Naive thymus-derived CD4-positive, alpha-beta T cell (primary cell): ENCODE data around the gene RNU2-63P. TPM values are rescaled to one million over a fixed set of nuclear protein-coding genes. Genes with fewer than 3 reads are reported as not detected.

Source experiments
- ATAC-seq: fragments of 150-1000 bp; cut with Tn5 transposase; 2 replicates; pipeline ENCODE4 v1.10.0; 2021; ENCODE audit warnings: mild to moderate bottlenecking, moderate library complexity
- CTCF ChIA-PET: fragments of 350-600 bp; sonication (Branson Sonifier 250); formaldehyde crosslinking; loops from one replicate; lab custom pipeline; 2021; ENCODE audit warnings: antibody characterized with exemption; lab: Charles Lee
- POLR2A ChIA-PET: fragments of 350-600 bp; sonication (Branson Sonifier 250); formaldehyde crosslinking; loops from one replicate; lab custom pipeline; 2021; ENCODE audit warnings: antibody characterized with exemption, inconsistent platforms; lab: Charles Lee
- DNase-seq, 9 donors: peaks; one replicate each; pipeline versions ENCODE4 v3.0.0 to v3.0.0-alpha.2; 2020 to 2022; ENCODE audit warnings: mixed read lengths in 1 of 9
- H3K27ac ChIP-seq: one replicate; pipeline ENCODE4 v1.7.0; 2013; ENCODE audit warnings: mild to moderate bottlenecking, low read depth, low read length, moderate library complexity
- H3K27me3 ChIP-seq, 2 donors: one replicate each; pipeline ENCODE4 v1.7.0; 2013; ENCODE audit warnings: low read length in 2 of 2, mild to moderate bottlenecking in 2 of 2, moderate library complexity in 2 of 2; ENCODE audit not compliant: control insufficient read depth in 2 of 2, insufficient read depth in 2 of 2
- H3K36me3 ChIP-seq, 3 experiments: 1 replicate in 2 of 3; 2 replicates in 1 of 3; pipeline ENCODE4 v1.7.0; 2013; ENCODE audit warnings: low read length in 3 of 3, mild to moderate bottlenecking in 3 of 3, moderate library complexity in 1 of 3; ENCODE audit not compliant: insufficient read depth in 3 of 3, control insufficient read depth in 2 of 3
- H3K4me1 ChIP-seq, 2 donors: one replicate each; pipeline ENCODE4 v1.7.0; 2013; ENCODE audit warnings: low read length in 2 of 2, mild to moderate bottlenecking in 2 of 2, moderate library complexity in 1 of 2; ENCODE audit not compliant: control insufficient read depth in 2 of 2, insufficient read depth in 2 of 2
- H3K4me3 ChIP-seq: 2 replicates; pipeline ENCODE4 v1.7.0; 2013; ENCODE audit warnings: mild to moderate bottlenecking, low read length
- H3K9me3 ChIP-seq, 3 experiments: 1 replicate in 2 of 3; 2 replicates in 1 of 3; pipeline ENCODE4 v1.7.0; 2013; ENCODE audit warnings: low read length in 3 of 3; ENCODE audit not compliant: control insufficient read depth in 2 of 3
- H3K27ac Mint-ChIP-seq, 9 donors: one replicate each; pipeline ENCODE4 v1.8.0; 2020 to 2022; ENCODE audit warnings: mixed read lengths in 9 of 9, mild to moderate bottlenecking in 8 of 9, moderate library complexity in 5 of 9, inconsistent platforms in 2 of 9
- H3K27me3 Mint-ChIP-seq, 5 donors: one replicate each; pipeline ENCODE4 v1.8.0; 2021 to 2022; ENCODE audit warnings: mixed read lengths in 5 of 5, mild to moderate bottlenecking in 1 of 5
- H3K36me3 Mint-ChIP-seq, 5 donors: one replicate each; pipeline ENCODE4 v1.8.0; 2020 to 2022; ENCODE audit warnings: mixed read lengths in 5 of 5, mild to moderate bottlenecking in 3 of 5, inconsistent platforms in 1 of 5
- H3K4me1 Mint-ChIP-seq, 7 donors: one replicate each; pipeline ENCODE4 v1.8.0; 2020 to 2022; ENCODE audit warnings: mixed read lengths in 7 of 7, mild to moderate bottlenecking in 3 of 7, inconsistent platforms in 1 of 7
- H3K4me3 Mint-ChIP-seq, 10 donors: one replicate each; pipeline ENCODE4 v1.8.0; 2020 to 2022; ENCODE audit warnings: mild to moderate bottlenecking in 10 of 10, mixed read lengths in 10 of 10, moderate library complexity in 6 of 10, inconsistent platforms in 2 of 10
- H3K9me3 Mint-ChIP-seq, 11 donors: one replicate each; pipeline ENCODE4 v1.8.0; 2020 to 2022; ENCODE audit warnings: mixed read lengths in 11 of 11, mild to moderate bottlenecking in 4 of 11, inconsistent platforms in 1 of 11, moderate library complexity in 1 of 11
- intact Hi-C, 2 donors: fragments of 100-400 bp; cut with micrococcal nuclease; formaldehyde crosslinking; loops; one replicate each; pipeline ENCODE4 v1.15.1; 2023
- polyA plus RNA-seq, 2 donors: library from polyadenylated mRNA; unstranded; fragments of 300-500 nt; fragmentation: Illumina TruSeq; gene quantifications; one replicate each; pipeline ENCODE4 v1.2.3, GENCODE V29; 2021
- total RNA-seq, 6 experiments: library from RNA in 5 of 6; stranded (reverse) in 5 of 6; gene quantifications; 1 replicate in 5 of 6; 2 replicates in 1 of 6; pipeline ENCODE4 v1.2.3 and lab custom pipeline; 2021 to 2026

Gene RNU2-63P
- 10 to 100 TPM in 3 of 5 experiments, not detected in 2; 14.5 to 28.7 (median 16.6) TPM for total RNA-seq
- polyA plus RNA-seq, result 10 to 100 TPM in 1 of 2 donors, not detected in 1; 12.4 TPM
- 1.5 reads per million, percentile 4 among the genes with 10 or more reads in this experiment for total RNA-seq (lab: John Stamatoyannopoulos, UW)

- intact Hi-C loops, result loop anchor here (1.0 to 10.0 kb wide), 3 partner anchors 39 to 1822 kb away; partner anchors contain the start of genes KRCC1 (in 2 of the 2), EIF2AK3 (in 1 of the 2), IMMT (in 1 of the 2) and MRPL35 (in 1 of the 2)
- no peaks in the 10 kb centered on the region for H3K36me3 Mint-ChIP-seq
- Histone ChIP-seq H3K36me3 (peaks cover 0 to 4% (median 0%) of the 10 kb centered on the region in 3 experiments), H3K4me1 (peaks cover 0 to 4% of the 10 kb centered on the region in 2 donors), H3K4me3 (peak within 1 kb of the TSS; percentile 93), H3K27me3 (no peaks in the 10 kb centered on the region), H3K27ac (peak within 1 kb of the TSS; percentile 90), H3K9me3 (no peaks in the 10 kb centered on the region)
- peaks cover 0 to 5% (median 0%) of the 10 kb centered on the region in 11 donors for H3K9me3 Mint-ChIP-seq
- no peaks in the 10 kb centered on the region for H3K27me3 Mint-ChIP-seq
- peak; percentile 70 to 87 (median 84) for DNase-seq
- ChIA-PET POLR2A (interaction anchor here (1.1 to 1.6 kb wide), 3 partner anchors 18 to 44 kb away, joined by 3 to 6 read pairs (median 4); no protein-coding TSS in a partner anchor), CTCF (interaction anchor here (0.9 kb wide), 1 partner anchor 44 kb away, joined by 3 read pairs; no protein-coding TSS in a partner anchor)
- H3K4me1 Mint-ChIP-seq, result peaks cover 5 to 29% (median 21%) of the 10 kb centered on the region in 7 donors
- peak; percentile 87 for ATAC-seq
- H3K27ac Mint-ChIP-seq, result peak within 1 kb of the TSS; percentile 97 to 100 (median 99)
- H3K4me3 Mint-ChIP-seq, result peak within 1 kb of the TSS; percentile 95 to 99 (median 97)
These were observed at the start of gene RNU2-63P for GRCh38 chr2:88016086-88016959. TSS of gene RNU2-63P (minus strand) at chr2:88016547.

GRCh38 chr2:88061295-88061694 lies 44.9 kb upstream of the RNU2-63P start:
- no peak overlapping the region for H3K4me3 Mint-ChIP-seq
- peaks cover 5 to 27% (median 15%) of the 10 kb centered on the region in 7 donors for H3K4me1 Mint-ChIP-seq
- Histone ChIP-seq H3K9me3 (no peaks in the 10 kb centered on the region), H3K27me3 (no peaks in the 10 kb centered on the region), H3K4me3 (no peak overlapping the region), H3K36me3 (no peaks in the 10 kb centered on the region), H3K4me1 (peaks cover 1 to 2% of the 10 kb centered on the region in 2 donors), H3K27ac (no peak overlapping the region)
- DNase-seq (no peak), ATAC-seq (no peak)
- H3K27me3 Mint-ChIP-seq, result peaks cover 0 to 3% (median 0%) of the 10 kb centered on the region in 5 donors
- ChIA-PET CTCF (interaction anchor here (0.7 to 4.9 kb wide), 12 partner anchors 8 to 107 kb away, joined by 3 to 115 read pairs (median 5); no protein-coding TSS in a partner anchor), POLR2A (interaction anchor here (0.6 to 1.8 kb wide), 2 partner anchors 13 to 44 kb away, joined by 3 to 6 read pairs; partner anchors contain the start of gene RNU2-63P)
- intact Hi-C loops, result loop anchor here in 1 of 2 donors (1.0 to 5.0 kb wide), 2 partner anchors 99 to 611 kb away; no protein-coding TSS in a partner anchor
- no peaks in the 10 kb centered on the region for H3K36me3 Mint-ChIP-seq
- H3K9me3 Mint-ChIP-seq, result peaks cover 0 to 2% (median 0%) of the 10 kb centered on the region in 11 donors
- H3K27ac Mint-ChIP-seq, result no peak overlapping the region

- no peaks in the 10 kb centered on the region for H3K36me3 Mint-ChIP-seq
- peaks cover 0 to 3% (median 0%) of the 10 kb centered on the region in 5 donors for H3K27me3 Mint-ChIP-seq
- peaks cover 0 to 2% (median 0%) of the 10 kb centered on the region in 11 donors for H3K9me3 Mint-ChIP-seq
- ATAC-seq, result no peak
- peaks cover 9 to 31% (median 19%) of the 10 kb centered on the region in 7 donors for H3K4me1 Mint-ChIP-seq
- H3K27ac Mint-ChIP-seq, result peak overlapping the region in 1 of 9 donors; percentile 69
- intact Hi-C loops, result loop anchor here (1.0 to 5.0 kb wide), 3 partner anchors 99 to 611 kb away; no protein-coding TSS in a partner anchor
- DNase-seq, result no peak
- H3K27me3 ChIP-seq, result no peaks in the 10 kb centered on the region
- no peaks in the 10 kb centered on the region for H3K36me3 ChIP-seq
- H3K4me3 Mint-ChIP-seq, result no peak overlapping the region
- POLR2A ChIA-PET, result interaction anchor here (0.6 to 1.8 kb wide), 4 partner anchors 11 to 109 kb away, joined by 3 to 6 read pairs (median 4); partner anchors contain the start of genes RNU2-63P and THNSL2
- CTCF ChIA-PET, result interaction anchor here (0.6 to 4.9 kb wide), 20 partner anchors 8 to 107 kb away, joined by 3 to 115 read pairs (median 5); no protein-coding TSS in a partner anchor
- no peak overlapping the region for H3K4me3 ChIP-seq
- no peak overlapping the region for H3K27ac ChIP-seq
- peaks cover 5% of the 10 kb centered on the region in 2 donors for H3K4me1 ChIP-seq
- H3K9me3 ChIP-seq, result no peaks in the 10 kb centered on the region
These were observed 44.5 kb upstream of the RNU2-63P start for GRCh38 chr2:88060907-88061275.

- POLR2A ChIA-PET, result interaction anchor here (0.6 to 1.8 kb wide), 4 partner anchors 10 to 110 kb away, joined by 3 to 6 read pairs (median 4); partner anchors contain the start of genes RNU2-63P and THNSL2
- Histone ChIP-seq H3K36me3 (no peaks in the 10 kb centered on the region), H3K4me3 (no peak overlapping the region), H3K9me3 (no peaks in the 10 kb centered on the region), H3K27ac (no peak overlapping the region), H3K4me1 (peaks cover 5 to 6% of the 10 kb centered on the region in 2 donors), H3K27me3 (no peaks in the 10 kb centered on the region)
- intact Hi-C loops, result loop anchor here (1.0 to 10.0 kb wide), 5 partner anchors 100 to 1498 kb away; partner anchors contain the start of genes CHMP3 (in 1 of the 2) and EIF2AK3 (in 1 of the 2)
- CTCF ChIA-PET, result interaction anchor here (0.6 to 4.9 kb wide), 22 partner anchors 9 to 114 kb away, joined by 3 to 115 read pairs (median 5); no protein-coding TSS in a partner anchor
- H3K4me1 Mint-ChIP-seq, result peaks cover 11 to 34% (median 22%) of the 10 kb centered on the region in 7 donors
- no peak overlapping the region for H3K27ac Mint-ChIP-seq
- H3K4me3 Mint-ChIP-seq, result no peak overlapping the region
- H3K9me3 Mint-ChIP-seq, result peaks cover 0 to 2% (median 0%) of the 10 kb centered on the region in 11 donors
- peaks cover 0 to under 1% (median 0%) of the 10 kb centered on the region in 5 donors for H3K36me3 Mint-ChIP-seq
- peaks cover 0 to 3% (median 0%) of the 10 kb centered on the region in 5 donors for H3K27me3 Mint-ChIP-seq
- ATAC-seq (peak; percentile 43), DNase-seq (peak in 7 of 9 donors; percentile 30 to 66 (median 55))
These were observed 43.9 kb upstream of the RNU2-63P start for GRCh38 chr2:88059979-88060906.

GRCh38 chr2:88058191-88058590 lies 41.8 kb upstream of the RNU2-63P start:
- DNase-seq, result no peak
- ATAC-seq, result no peak
- peaks cover 0 to 2% (median 0%) of the 10 kb centered on the region in 11 donors for H3K9me3 Mint-ChIP-seq
- no peaks in the 10 kb centered on the region for H3K36me3 ChIP-seq
- H3K9me3 ChIP-seq, result no peaks in the 10 kb centered on the region
- intact Hi-C loops, result loop anchor here (5.0 to 10.0 kb wide), 2 partner anchors 567 to 1496 kb away; partner anchors contain the start of genes CHMP3 (in 1 of the 2) and EIF2AK3 (in 1 of the 2)
- no peaks in the 10 kb centered on the region for H3K27me3 Mint-ChIP-seq
- peaks cover 13 to 19% of the 10 kb centered on the region in 2 donors for H3K4me1 ChIP-seq
- no peak overlapping the region for H3K4me3 ChIP-seq
- ChIA-PET POLR2A (no interaction called here), CTCF (interaction anchor here (4.9 kb wide), 1 partner anchor 102 kb away, joined by 115 read pairs; no protein-coding TSS in a partner anchor)
- H3K4me1 Mint-ChIP-seq, result peaks cover 30 to 55% (median 40%) of the 10 kb centered on the region in 7 donors
- H3K27ac Mint-ChIP-seq, result peak overlapping the region in 4 of 9 donors; percentile 23 to 89 (median 66)
- no peak overlapping the region for H3K27ac ChIP-seq
- peaks cover 0 to 12% (median 0%) of the 10 kb centered on the region in 5 donors for H3K36me3 Mint-ChIP-seq
- H3K4me3 Mint-ChIP-seq, result peak overlapping the region in 1 of 10 donors; percentile 34
- no peaks in the 10 kb centered on the region for H3K27me3 ChIP-seq
